IMR-90 (cell line): ENCODE results near the gene PLEKHG5. TPM values are rescaled to one million over a fixed set of nuclear protein-coding genes. Genes with fewer than 3 reads are reported as not detected.
A peak's percentile ranks its signal among the peaks of the same experiment; 100 is the strongest.

Experiments used
- ATAC-seq: fragments of 200-7000 bp; cut with Tn5 transposase; 2 replicates; pipeline ENCODE4 v1.9.1; 2020; ENCODE audit warnings: low read depth, mild to moderate bottlenecking, moderate library complexity
- BruUV-seq: library from RNA; stranded (reverse); fragments of 400-500 nt; replicated peaks from 2 replicates; lab custom pipeline; 2021; lab: Mats Ljungman, UMichigan
- CTCF ChIA-PET: fragments of 300-600 bp; formaldehyde crosslinking; extraction: SDS; loops from one replicate; lab custom pipeline; 2021; ENCODE audit warnings: antibody characterized with exemption; lab: Yijun Ruan, JAX
- POLR2A ChIA-PET: fragments of 300-600 bp; sonication (Branson Sonifier 250); formaldehyde crosslinking; loops from one replicate; lab custom pipeline; 2022; ENCODE audit warnings: antibody characterized with exemption; ENCODE audit not compliant: unreplicated experiment; lab: Charles Lee
- DNase-seq: peaks from one replicate; pipeline ENCODE4 v3.0.0; 2013
- H2AFZ ChIP-seq: replicated peaks from 2 replicates; pipeline ENCODE3; 2013; ENCODE audit warnings: low read length, mild to moderate bottlenecking; ENCODE audit not compliant: poor library complexity
- H2AK5ac ChIP-seq: 2 replicates; pipeline ENCODE4 v1.6.1; 2013; ENCODE audit warnings: low read depth, low read length, inconsistent platforms
- H2AK9ac ChIP-seq: replicated peaks from 2 replicates; pipeline ENCODE3; 2013; ENCODE audit warnings: mild to moderate bottlenecking, low read depth, low read length, moderate library complexity; ENCODE audit not compliant: poor library complexity
- H2BK120ac ChIP-seq: 2 replicates; pipeline ENCODE4 v1.6.1; 2013; ENCODE audit warnings: low read depth, low read length, inconsistent platforms
- H2BK15ac ChIP-seq: 3 replicates; pipeline ENCODE4 v1.6.1; 2013; ENCODE audit warnings: low read depth, low read length, inconsistent platforms
- H2BK20ac ChIP-seq: 2 replicates; pipeline ENCODE4 v1.6.1; 2013; ENCODE audit warnings: low read depth, mild to moderate bottlenecking, inconsistent platforms, low read length, moderate library complexity
- H2BK5ac ChIP-seq: 2 replicates; pipeline ENCODE4 v1.6.1; 2013; ENCODE audit warnings: mild to moderate bottlenecking, low read depth, low read length, inconsistent platforms; ENCODE audit not compliant: poor library complexity, severe bottlenecking
- H3K14ac ChIP-seq: replicated peaks from 2 replicates; pipeline ENCODE4 v1.6.1; 2013; ENCODE audit warnings: low read depth, low read length, inconsistent platforms
- H3K18ac ChIP-seq: 2 replicates; pipeline ENCODE4 v1.6.1; 2013; ENCODE audit warnings: low read depth, low read length, control low read depth
- H3K23ac ChIP-seq: 2 replicates; pipeline ENCODE4 v1.6.1; 2013; ENCODE audit warnings: low read depth, low read length, inconsistent platforms
- H3K27ac ChIP-seq: 2 replicates; pipeline ENCODE4 v1.5.1; 2013; ENCODE audit warnings: mild to moderate bottlenecking, control low read depth, low read length; ENCODE audit not compliant: insufficient read depth
- H3K27me3 ChIP-seq: 2 replicates; pipeline ENCODE4 v1.6.1; 2013; ENCODE audit warnings: low read length; ENCODE audit not compliant: control insufficient read depth, insufficient read depth
- H3K36me3 ChIP-seq: 2 replicates; pipeline ENCODE4 v1.6.1; 2013; ENCODE audit warnings: low read length, mixed read lengths; ENCODE audit not compliant: control insufficient read depth, insufficient read depth
- H3K4ac ChIP-seq: 2 replicates; pipeline ENCODE4 v1.6.1; 2013; ENCODE audit warnings: low read depth, low read length, inconsistent platforms
- H3K4me1 ChIP-seq: 2 replicates; pipeline ENCODE4 v1.6.1; 2013; ENCODE audit warnings: low read length, mixed read lengths; ENCODE audit not compliant: control insufficient read depth, insufficient read depth
- H3K4me2 ChIP-seq: 2 replicates; pipeline ENCODE4 v1.6.1; 2013; ENCODE audit warnings: low read depth, mild to moderate bottlenecking, control low read depth, low read length, moderate library complexity
- H3K4me3 ChIP-seq: 2 replicates; pipeline ENCODE4 v1.5.1; 2013; ENCODE audit warnings: low read depth, mild to moderate bottlenecking, control low read depth, low read length, moderate library complexity; ENCODE audit not compliant: insufficient read depth
- H3K56ac ChIP-seq: 2 replicates; pipeline ENCODE4 v1.6.1; 2013; ENCODE audit warnings: low read length, inconsistent platforms; ENCODE audit not compliant: insufficient read depth; ENCODE audit errors: extremely low read depth
- H3K79me1 ChIP-seq, 2 experiments: 2 replicates each; pipeline ENCODE4 v1.6.1; 2013; ENCODE audit warnings: low read length in 2 of 2, inconsistent platforms in 1 of 2, low read depth in 1 of 2
- H3K9ac ChIP-seq: 2 replicates; pipeline ENCODE4 v1.6.1; 2013; ENCODE audit warnings: low read depth, low read length, control low read depth
- H3K9me1 ChIP-seq: 2 replicates; pipeline ENCODE4 v1.6.1; 2013; ENCODE audit warnings: low read length, inconsistent platforms; ENCODE audit not compliant: insufficient read depth
- H3K9me3 ChIP-seq: 2 replicates; pipeline ENCODE4 v1.6.1; 2013; ENCODE audit warnings: low read length; ENCODE audit not compliant: control insufficient read depth, insufficient read depth
- H4K20me1 ChIP-seq: 2 replicates; pipeline ENCODE4 v1.6.1; 2013; ENCODE audit warnings: low read length, inconsistent platforms; ENCODE audit not compliant: insufficient read depth
- H4K5ac ChIP-seq: 2 replicates; pipeline ENCODE4 v1.6.1; 2013; ENCODE audit warnings: mild to moderate bottlenecking, low read depth, low read length, control low read depth
- H4K8ac ChIP-seq, 2 experiments: 2 replicates each; pipeline ENCODE4 v1.6.1; 2013; ENCODE audit warnings: low read depth in 2 of 2, low read length in 2 of 2, control low read depth in 1 of 2, inconsistent platforms in 1 of 2
- H4K91ac ChIP-seq: 2 replicates; pipeline ENCODE4 v1.6.1; 2013; ENCODE audit warnings: low read depth, low read length, inconsistent platforms; ENCODE audit not compliant: insufficient read depth
- CEBPB ChIP-seq: IDR thresholded peaks from 2 replicates; pipeline ENCODE4 v1.6.1; 2012; ENCODE audit warnings: low read depth, low read length, improper control_type of control experiment
- CHD1 ChIP-seq: IDR thresholded peaks from 2 replicates; pipeline ENCODE4 v1.6.1; 2012; ENCODE audit warnings: low read depth, low read length, improper control_type of control experiment
- FOS ChIP-seq: fragments of 150-350 bp; IDR thresholded peaks from 2 replicates; pipeline ENCODE4 v1.6.1; 2016; ENCODE audit warnings: low read depth, low read length
- RCOR1 ChIP-seq: IDR thresholded peaks from 2 replicates; pipeline ENCODE4 v1.6.1; 2012; ENCODE audit warnings: mild to moderate bottlenecking, low read length, improper control_type of control experiment; ENCODE audit not compliant: insufficient replicate concordance
- SMC3 ChIP-seq: fragments of 150-350 bp; IDR thresholded peaks from 2 replicates; pipeline ENCODE4 v1.6.1; 2016; ENCODE audit warnings: low read depth, mild to moderate bottlenecking, antibody characterized with exemption, low read length, moderate library complexity
- WGBS, 2 experiments: methylation state at CpG; one replicate each; pipeline versions ENCODE4 v1.1.5 to v1.1.7; 2013; ENCODE audit warnings: missing lambda C conversion rate in 2 of 2; ENCODE audit not compliant: insufficient read length in 1 of 2; ENCODE audit errors: extremely low coverage in 2 of 2; 5-methylcytosine and 5-hydroxymethylcytosine counted together
- dilution Hi-C: fragments of 300-500 bp; cut with HindIII; formaldehyde crosslinking; loops from one replicate; pipeline ENCODE4 v1.14.3; 2018; ENCODE audit warnings: low sequenced_read_pairs; ENCODE audit not compliant: unreplicated experiment
- in situ Hi-C: fragments of 300-500 bp; cut with MboI; formaldehyde crosslinking; loops from 3 replicates; pipeline ENCODE4 v1.14.3; 2019; ENCODE audit warnings: low sequenced_read_pairs, inconsistent platforms, mixed read lengths
- intact Hi-C: fragments of 100-400 bp; cut with micrococcal nuclease; formaldehyde crosslinking; loops from 2 replicates; pipeline ENCODE4 v1.10.0; 2022
- polyA plus RNA-seq, 3 experiments: library from polyadenylated mRNA; depleted of rRNA; stranded (reverse); fragments of >200 nt; gene quantifications; 2 replicates each; pipeline ENCODE4 v1.2.3, GENCODE V29; 2012; ENCODE audit warnings: low replicate concordance in 1 of 3
- total RNA-seq: library from RNA; depleted of rRNA; stranded (reverse); fragments of >200 nt; gene quantifications from 2 replicates; pipeline ENCODE4 v1.2.3, GENCODE V29; 2012
- TF ChIP-seq, protein P1 (sequence below): fragments of 150-350 bp; IDR thresholded peaks from 2 replicates; pipeline ENCODE4 v1.6.1; 2016; ENCODE audit warnings: low read depth, mild to moderate bottlenecking, low read length, moderate library complexity, borderline replicate concordance

Gene PLEKHG5
- total and polyA plus RNA-seq, 2 of the 4 experiments (the other 2 are of a cell fraction): 4.8 to 11.6 TPM

DNA sequence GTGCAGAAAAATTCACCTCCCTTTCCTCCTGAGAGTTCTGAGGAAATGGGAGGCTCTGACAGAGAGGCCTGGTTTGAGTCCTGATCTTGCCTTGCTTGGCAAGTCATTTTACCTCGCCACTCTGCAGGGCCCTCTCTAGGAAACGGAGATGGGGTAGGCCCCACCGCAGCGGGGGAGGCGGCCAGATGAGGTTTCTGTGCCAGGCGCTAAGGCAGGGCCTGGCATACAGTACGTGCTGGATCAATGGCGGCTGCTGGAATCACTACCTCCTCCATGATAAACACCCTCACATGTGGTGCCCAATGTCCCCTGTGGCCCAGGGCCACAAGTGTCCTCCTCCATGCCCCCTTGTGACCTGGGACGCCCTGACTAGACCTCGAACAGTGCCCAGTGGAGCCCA lies 499 bp upstream of the PLEKHG5 start:
- Histone ChIP-seq H4K20me1 (peaks cover 4% of the 10 kb centered on the region; the same call in 1 of the 2 replicates), H3K9ac (peak overlapping the region; percentile 47; the same call in 1 of the 2 replicates), H2AFZ (peak overlapping the region; percentile 95), H4K5ac (peak overlapping the region; percentile 67; the same call in 1 of the 2 replicates), H4K91ac (peak overlapping the region; percentile 57), H2BK20ac (peak overlapping the region; percentile 57; the same call in 1 of the 2 replicates), H3K9me3 (no peaks in the 10 kb centered on the region), H2AK9ac (peak overlapping the region; percentile 99), H3K14ac (peak overlapping the region; percentile 55; the same call in 1 of the 2 replicates), H3K36me3 (no peaks in the 10 kb centered on the region), H3K56ac (no peak overlapping the region), H3K18ac (no peak overlapping the region), H3K4me3 (0 out of 2 replicates have a peak overlapping the region, but pooled peaks have one; percentile 66), H2BK15ac (0 out of 3 replicates have a peak overlapping the region, but pooled peaks have one; percentile 40), H3K27ac (peak overlapping the region; percentile 30; the same call in 1 of the 2 replicates), H4K8ac (peak overlapping the region; percentile 12 to 86), H3K79me1 (peaks cover 0 to 20% of the 10 kb centered on the region in 2 experiments; a peak in 1 of 4 replicates), H2BK5ac (peak overlapping the region; percentile 53), H2BK120ac (peak overlapping the region; percentile 50; the same call in 1 of the 2 replicates), H3K9me1 (0 out of 2 replicates have a peak, but pooled peaks cover 2% of the 10 kb centered on the region), H3K4me2 (peak overlapping the region; percentile 58), H2AK5ac (peak overlapping the region; percentile 81), H3K4ac (peak overlapping the region; percentile 94), H3K4me1 (peaks cover 17% of the 10 kb centered on the region), H3K27me3 (no peaks in the 10 kb centered on the region), H3K23ac (no peak overlapping the region)
- no TSS peak for BruUV-seq
- dilution Hi-C loops: no loop called here
- in situ Hi-C loops: loop anchor here (10.0 kb wide), 1 partner anchor 153 kb away; no protein-coding TSS in a partner anchor
- 100% methylated on average over 1 of the region's 10 CpGs; no CpG with 5 or more reads in 1 of the 2 experiments for WGBS, 2 experiments
- intact Hi-C loops: loop anchor here (5.0 kb wide), 1 partner anchor 245 kb away; no protein-coding TSS in a partner anchor
- TF ChIP-seq SMC3 (no peak), RCOR1 (no peak), CHD1 (no peak), CEBPB (no peak), FOS (no peak)
- TF ChIP-seq, protein P1, sequence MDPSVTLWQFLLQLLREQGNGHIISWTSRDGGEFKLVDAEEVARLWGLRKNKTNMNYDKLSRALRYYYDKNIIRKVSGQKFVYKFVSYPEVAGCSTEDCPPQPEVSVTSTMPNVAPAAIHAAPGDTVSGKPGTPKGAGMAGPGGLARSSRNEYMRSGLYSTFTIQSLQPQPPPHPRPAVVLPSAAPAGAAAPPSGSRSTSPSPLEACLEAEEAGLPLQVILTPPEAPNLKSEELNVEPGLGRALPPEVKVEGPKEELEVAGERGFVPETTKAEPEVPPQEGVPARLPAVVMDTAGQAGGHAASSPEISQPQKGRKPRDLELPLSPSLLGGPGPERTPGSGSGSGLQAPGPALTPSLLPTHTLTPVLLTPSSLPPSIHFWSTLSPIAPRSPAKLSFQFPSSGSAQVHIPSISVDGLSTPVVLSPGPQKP: no peak
- no peak for ATAC-seq
- DNase-seq: no peak
- POLR2A ChIA-PET: no interaction called here
- CTCF ChIA-PET: interaction anchor here (0.7 kb wide), 1 partner anchor 43 kb away, joined by 3 read pairs; no protein-coding TSS in a partner anchor
